Measurements from ENCODE around the gene MRTFB.
A peak's percentile ranks its signal among the peaks of the same experiment; 100 is the strongest.

MRTFB gene

GRCh38 chr16:14291286-14291685 is 220.2 kb downstream of the MRTFB start:
- no peak for FAIRE-seq
- TF ChIP-seq, protein P1, sequence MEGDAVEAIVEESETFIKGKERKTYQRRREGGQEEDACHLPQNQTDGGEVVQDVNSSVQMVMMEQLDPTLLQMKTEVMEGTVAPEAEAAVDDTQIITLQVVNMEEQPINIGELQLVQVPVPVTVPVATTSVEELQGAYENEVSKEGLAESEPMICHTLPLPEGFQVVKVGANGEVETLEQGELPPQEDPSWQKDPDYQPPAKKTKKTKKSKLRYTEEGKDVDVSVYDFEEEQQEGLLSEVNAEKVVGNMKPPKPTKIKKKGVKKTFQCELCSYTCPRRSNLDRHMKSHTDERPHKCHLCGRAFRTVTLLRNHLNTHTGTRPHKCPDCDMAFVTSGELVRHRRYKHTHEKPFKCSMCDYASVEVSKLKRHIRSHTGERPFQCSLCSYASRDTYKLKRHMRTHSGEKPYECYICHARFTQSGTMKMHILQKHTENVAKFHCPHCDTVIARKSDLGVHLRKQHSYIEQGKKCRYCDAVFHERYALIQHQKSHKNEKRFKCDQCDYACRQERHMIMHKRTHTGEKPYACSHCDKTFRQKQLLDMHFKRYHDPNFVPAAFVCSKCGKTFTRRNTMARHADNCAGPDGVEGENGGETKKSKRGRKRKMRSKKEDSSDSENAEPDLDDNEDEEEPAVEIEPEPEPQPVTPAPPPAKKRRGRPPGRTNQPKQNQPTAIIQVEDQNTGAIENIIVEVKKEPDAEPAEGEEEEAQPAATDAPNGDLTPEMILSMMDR (IDR thresholded peaks at IDR 0.05; ENCODE audit: insufficient read depth, missing control alignments) = no peak
- DNase-seq (ENCODE audit: insufficient read length, low spot score) = no peak

DNA sequence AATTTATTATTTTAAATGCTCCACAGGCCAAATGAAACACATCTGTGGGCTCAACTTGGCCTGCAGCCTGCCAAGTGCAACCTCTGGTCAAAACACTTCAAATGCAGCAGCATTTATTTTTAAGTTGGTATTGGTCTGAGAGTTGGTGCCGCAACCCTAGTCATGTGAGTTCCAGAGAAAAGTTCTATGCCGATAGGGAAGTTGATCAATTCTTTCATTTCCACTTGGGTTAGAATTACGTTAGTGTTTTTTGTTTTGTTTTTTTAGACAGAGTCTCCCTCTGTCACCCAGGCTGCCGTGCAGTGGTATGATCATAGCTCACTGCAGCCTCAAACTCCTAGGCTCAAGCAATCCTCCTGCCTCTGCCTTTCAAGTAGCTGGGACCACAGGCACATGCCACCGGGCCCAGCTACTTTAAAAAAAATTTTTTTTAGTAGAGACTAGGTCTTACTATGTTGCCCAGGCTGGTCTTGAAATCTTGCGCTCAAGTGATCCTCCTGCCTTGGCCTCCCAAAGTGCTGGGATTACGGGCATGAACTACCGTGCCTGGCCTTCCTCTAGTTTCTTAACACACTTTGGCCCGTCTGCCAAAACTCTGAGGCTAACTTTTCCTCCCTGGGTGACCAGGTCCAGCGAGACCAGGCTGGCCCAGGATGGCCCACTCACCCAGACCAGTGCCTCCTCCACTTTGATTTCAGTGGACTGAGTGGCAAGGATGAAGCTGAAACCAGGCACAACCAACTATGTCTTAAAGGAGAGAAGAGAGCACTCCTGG is 221.1 kb downstream of the MRTFB start:
- DNase-seq (ENCODE audit: insufficient read length, low spot score) (no peak), FAIRE-seq (no peak)
- TF ChIP-seq, protein P1 (IDR thresholded peaks at IDR 0.05; ENCODE audit: insufficient read depth, missing control alignments) = no peak

DNA sequence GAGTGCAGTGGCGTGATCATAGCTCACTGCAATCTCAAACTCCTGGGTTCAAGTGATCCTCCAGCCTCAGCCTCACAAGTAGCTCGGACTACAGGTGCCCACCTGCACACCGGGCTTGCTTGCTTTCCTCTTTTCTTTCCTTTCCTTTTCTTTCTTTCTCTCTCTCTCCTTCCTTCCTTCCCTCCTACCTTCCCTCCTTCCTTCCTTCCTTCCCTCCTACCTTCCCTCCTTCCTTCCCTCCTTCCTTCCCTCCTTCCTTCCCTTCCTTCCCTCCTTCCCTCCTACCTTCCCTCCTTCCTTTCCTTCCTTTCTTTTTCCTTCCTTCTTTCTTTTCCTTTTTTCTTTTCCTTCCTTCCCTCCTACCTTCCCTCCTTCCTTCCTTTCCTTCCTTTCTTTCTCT is 225.5 kb downstream of the MRTFB start:
- TF ChIP-seq, protein P1 (IDR thresholded peaks at IDR 0.05; ENCODE audit: insufficient read depth, missing control alignments) = no peak
- no peak for FAIRE-seq
- DNase-seq (ENCODE audit: insufficient read length, low spot score) = no peak

DNA sequence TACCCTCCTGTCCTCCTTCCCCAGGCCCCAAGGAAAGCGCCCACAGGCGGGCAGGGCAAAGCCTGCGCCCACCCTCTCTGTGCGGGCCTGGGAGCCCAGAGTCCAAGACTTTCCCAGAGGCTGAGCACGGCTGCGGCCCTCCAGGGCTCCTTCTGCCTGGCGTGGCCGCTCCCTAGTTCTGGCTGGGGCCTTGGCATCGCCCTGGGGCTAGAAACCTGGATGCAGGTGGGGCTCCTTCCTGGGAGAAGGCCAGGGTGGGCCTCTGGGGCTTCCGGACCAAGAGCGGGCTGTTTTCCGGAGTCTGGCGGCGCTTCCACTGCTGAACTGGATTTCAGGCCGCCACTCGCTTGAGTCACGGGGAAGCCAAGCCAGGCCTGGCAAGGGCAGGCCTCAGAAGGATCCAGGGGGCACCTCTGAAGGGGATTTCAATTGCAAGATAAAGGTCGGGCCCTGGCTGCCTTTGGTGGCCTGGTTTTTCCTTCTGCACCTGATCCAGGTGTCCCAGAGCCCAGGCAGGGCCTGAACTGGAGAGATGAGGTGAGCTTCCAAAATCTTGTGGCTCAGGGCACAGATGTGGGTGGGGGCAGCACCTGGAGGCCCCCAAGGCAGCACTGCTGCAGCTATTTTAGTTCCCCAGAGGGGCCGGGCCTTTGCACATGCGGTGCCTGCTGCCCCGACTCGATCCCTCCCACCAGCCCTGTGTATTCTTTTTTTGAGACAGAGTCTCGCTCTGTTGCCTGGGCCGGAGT is 227.4 kb downstream of the MRTFB start:
- no peak for DNase-seq (ENCODE audit: insufficient read length, low spot score)
- FAIRE-seq = no peak
- TF ChIP-seq, protein P1 (IDR thresholded peaks at IDR 0.05; ENCODE audit: insufficient read depth, missing control alignments) = no peak

GRCh38 chr16:14300705-14301168 is 229.6 kb downstream of the MRTFB start:
- TF ChIP-seq, protein P1 (IDR thresholded peaks at IDR 0.05; ENCODE audit: insufficient read depth, missing control alignments) = peak; percentile 73
- DNase-seq (ENCODE audit: insufficient read length, low spot score) (peak; percentile 34), FAIRE-seq (no peak)

DNA sequence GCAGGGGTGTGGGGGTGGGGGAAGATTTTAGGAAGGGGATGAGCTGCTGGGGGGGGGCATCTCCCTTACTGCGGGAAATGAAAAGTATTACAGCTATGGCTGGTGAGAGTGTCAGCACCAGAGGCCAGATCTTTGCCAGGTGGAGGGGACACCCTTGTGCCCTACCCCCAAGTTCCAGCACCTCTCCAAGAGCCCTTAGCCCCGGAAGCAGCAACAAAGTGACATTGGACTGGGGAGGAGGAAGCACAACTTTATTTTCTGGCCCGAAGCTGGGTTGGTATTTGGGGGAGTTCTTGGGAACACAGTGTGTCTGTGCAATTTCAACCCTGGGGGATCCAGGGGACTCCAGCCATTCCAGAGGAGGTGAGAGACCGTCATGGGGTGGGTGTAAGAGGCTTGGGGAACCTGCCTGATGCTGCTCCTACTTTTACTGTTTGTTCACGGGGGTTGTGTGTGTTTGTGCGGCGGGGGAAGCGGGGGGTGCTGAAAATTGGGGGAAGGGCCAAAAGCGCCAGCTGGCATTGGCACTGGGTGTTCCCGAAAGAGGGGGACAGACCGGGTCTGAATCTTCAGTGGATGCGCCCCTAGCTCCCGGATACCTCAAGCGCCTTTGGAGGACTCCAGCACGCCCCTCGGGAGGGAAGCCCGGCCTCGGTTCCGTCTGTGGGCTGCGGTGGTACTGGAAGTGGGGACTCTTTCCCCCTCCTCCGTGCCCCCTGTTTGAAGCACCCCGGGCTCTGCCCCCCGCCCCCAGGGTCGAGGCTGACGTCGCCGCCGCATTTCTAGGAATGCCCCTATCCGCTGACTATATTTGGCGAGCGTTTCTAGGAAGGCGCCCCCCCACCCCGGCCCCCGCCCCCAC is 230.3 kb downstream of the MRTFB start:
- no peak for FAIRE-seq
- TF ChIP-seq, protein P1 (IDR thresholded peaks at IDR 0.05; ENCODE audit: insufficient read depth, missing control alignments) = no peak
- DNase-seq (ENCODE audit: insufficient read length, low spot score) = no peak

All from D721Med (cell line).